ENCODE data around the gene CFDP1. TPM values are rescaled to one million over a fixed set of nuclear protein-coding genes. Genes with fewer than 3 reads are reported as not detected.

Gene CFDP1
- total RNA-seq, 3 donors from 2014 or later (not counting 1 experiment from before 2014, with no cell fraction given), result 32.2 to 38.8 (median 32.3) TPM

DNA sequence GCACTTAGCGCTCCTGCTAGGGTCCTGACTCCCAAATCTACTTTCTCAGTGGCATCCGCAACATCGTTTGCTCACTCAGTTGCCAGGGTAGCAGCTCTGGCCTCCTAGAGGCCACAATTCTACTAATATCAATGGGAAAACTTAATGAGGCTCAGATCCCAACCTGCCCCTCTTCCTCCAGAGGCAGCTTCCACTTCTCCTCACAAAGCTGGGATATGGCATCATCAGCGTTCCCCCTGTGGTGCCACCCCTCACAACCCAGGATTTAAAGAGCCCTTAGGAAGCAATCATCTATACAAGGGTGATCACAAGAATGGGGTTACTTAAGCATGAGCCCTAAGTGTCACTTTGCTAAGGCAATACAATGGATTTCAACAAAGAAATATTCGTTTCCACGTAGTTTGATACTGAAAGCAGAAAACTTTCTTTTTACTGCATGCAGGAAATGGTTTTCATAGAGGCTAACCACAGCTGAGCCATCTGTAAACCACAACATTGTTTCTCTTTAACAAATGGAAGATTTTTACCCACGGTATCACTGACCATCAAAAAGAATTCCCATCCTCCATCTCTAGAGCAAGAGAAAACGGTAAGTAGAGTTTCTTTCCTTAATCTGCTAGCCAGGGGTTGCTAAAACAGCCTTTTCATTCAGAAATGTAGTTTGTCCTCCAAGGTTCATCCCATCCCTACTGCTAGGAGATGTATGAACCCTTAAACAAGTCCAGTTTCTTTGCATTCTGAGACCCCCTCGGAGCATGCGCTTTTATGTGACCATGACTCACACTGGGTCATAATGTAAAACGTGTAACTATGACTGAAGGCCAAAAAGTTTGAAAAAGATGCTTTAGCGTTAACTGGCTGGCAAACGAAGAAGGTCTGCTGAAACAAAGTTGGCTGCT lies 113.5 kb downstream of the CFDP1 start:
- H3K36me3 Mint-ChIP-seq, result peaks cover 14% of the 10 kb centered on the region
- ATAC-seq, result peak in 2 of 3 donors; percentile 29 to 75
- H3K9me3 Mint-ChIP-seq, result no peaks in the 10 kb centered on the region
- Histone ChIP-seq H3K4me1 (ENCODE audit: control insufficient read depth, insufficient read depth, low read length) (peaks cover 20% of the 10 kb centered on the region), H3K9me3 (ENCODE audit: control insufficient read depth, insufficient read depth, low read length) (no peaks in the 10 kb centered on the region), H3K36me3 (ENCODE audit: control insufficient read depth, insufficient read depth, low read length) (no peaks in the 10 kb centered on the region), H3K4me3 (ENCODE audit: low read length) (no peak overlapping the region), H3K27me3 (ENCODE audit: control insufficient read depth, insufficient read depth, low read length) (peaks cover 45% of the 10 kb centered on the region), H3K27ac (ENCODE audit: low read length) (no peak overlapping the region)
- peaks cover 23 to 31% of the 10 kb centered on the region in 2 donors for H3K4me1 Mint-ChIP-seq
- no peak for TF ChIP-seq CTCF (IDR thresholded peaks at IDR 0.05)
- H3K27ac Mint-ChIP-seq, result peak overlapping the region in 1 of 2 donors; percentile 5
- H3K4me3 Mint-ChIP-seq, result peak overlapping the region; percentile 69
- H3K27me3 Mint-ChIP-seq (ENCODE audit: low read depth in 2 of 2), result peaks cover 46 to 64% of the 10 kb centered on the region in 2 donors
- WGBS (ENCODE audit: insufficient coverage), result 54% methylated on average over 13 of the region's 13 CpGs
- intact Hi-C loops (cut with micrococcal nuclease), result loop anchor here (5.0 to 10.0 kb wide), 2 partner anchors 32 to 55 kb away; no protein-coding TSS in a partner anchor
- DNase-seq, result peak in 1 of 2 donors; percentile 41

- Mint-ChIP-seq H3K27me3 (ENCODE audit: low read depth in 2 of 2) (peaks cover 44 to 64% of the 10 kb centered on the region in 2 donors), H3K4me1 (peaks cover 23 to 27% of the 10 kb centered on the region in 2 donors), H3K9me3 (no peaks in the 10 kb centered on the region), H3K36me3 (peaks cover 13% of the 10 kb centered on the region), H3K27ac (no peak overlapping the region), H3K4me3 (no peak overlapping the region)
- DNase-seq, result no peak
- Histone ChIP-seq H3K27me3 (ENCODE audit: control insufficient read depth, insufficient read depth, low read length) (peaks cover 44% of the 10 kb centered on the region), H3K4me3 (ENCODE audit: low read length) (no peak overlapping the region), H3K36me3 (ENCODE audit: control insufficient read depth, insufficient read depth, low read length) (no peaks in the 10 kb centered on the region), H3K4me1 (ENCODE audit: control insufficient read depth, insufficient read depth, low read length) (peaks cover 20% of the 10 kb centered on the region), H3K9me3 (ENCODE audit: control insufficient read depth, insufficient read depth, low read length) (no peaks in the 10 kb centered on the region), H3K27ac (ENCODE audit: low read length) (no peak overlapping the region)
- intact Hi-C loops (cut with micrococcal nuclease), result loop anchor here (10.0 kb wide), 1 partner anchor 56 kb away; no protein-coding TSS in a partner anchor
- no peak for TF ChIP-seq CTCF (IDR thresholded peaks at IDR 0.05)
- ATAC-seq, result no peak
- WGBS (ENCODE audit: insufficient coverage), result 100% methylated on average over 2 of the region's 3 CpGs
These were observed 114.6 kb downstream of the CFDP1 start for GRCh38 chr16:75318737-75319136.

- Mint-ChIP-seq H3K27ac (no peak overlapping the region), H3K36me3 (peaks cover 20% of the 10 kb centered on the region), H3K9me3 (no peaks in the 10 kb centered on the region), H3K27me3 (ENCODE audit: low read depth in 2 of 2) (peaks cover 47 to 73% of the 10 kb centered on the region in 2 donors), H3K4me1 (peaks cover 23 to 27% of the 10 kb centered on the region in 2 donors), H3K4me3 (no peak overlapping the region)
- ATAC-seq, result no peak
- Histone ChIP-seq H3K27me3 (ENCODE audit: control insufficient read depth, insufficient read depth, low read length) (peaks cover 34% of the 10 kb centered on the region), H3K4me1 (ENCODE audit: control insufficient read depth, insufficient read depth, low read length) (peaks cover 20% of the 10 kb centered on the region), H3K4me3 (ENCODE audit: low read length) (no peak overlapping the region), H3K27ac (ENCODE audit: low read length) (no peak overlapping the region), H3K36me3 (ENCODE audit: control insufficient read depth, insufficient read depth, low read length) (no peaks in the 10 kb centered on the region), H3K9me3 (ENCODE audit: control insufficient read depth, insufficient read depth, low read length) (no peaks in the 10 kb centered on the region)
- TF ChIP-seq CTCF (IDR thresholded peaks at IDR 0.05), result no peak
- WGBS (ENCODE audit: insufficient coverage), result 100% methylated on average over 3 of the region's 4 CpGs
- intact Hi-C loops (cut with micrococcal nuclease), result loop anchor here (10.0 kb wide), 1 partner anchor 57 kb away; no protein-coding TSS in a partner anchor
- DNase-seq, result no peak
These were observed 115.8 kb downstream of the CFDP1 start for GRCh38 chr16:75317532-75317931.
